ENCODE results near the gene SLC9A9. TPM values are rescaled to one million over a fixed set of nuclear protein-coding genes. Genes with fewer than 3 reads are reported as not detected.

SLC9A9 gene
- total and polyA plus RNA-seq, 2 of the 8 experiments (the other 6 are each of a cell fraction or from before 2014, with no cell fraction given) = 0.48 to 1.1 TPM

- TF ChIP-seq BACH1 (IDR thresholded peaks at IDR 0.05; ENCODE audit: low read length) (no peak), CHD1 (IDR thresholded peaks at IDR 0.05; ENCODE audit: low read depth, low read length) (no peak), ATF2 (IDR thresholded peaks at IDR 0.05; ENCODE audit: low read length) (no peak), E2F6 (IDR thresholded peaks at IDR 0.05) (no peak), RAD21 (IDR thresholded peaks at IDR 0.05 in 1 of 2, conservative IDR thresholded peaks at IDR 0.05 in 1 of 2; ENCODE audit: low read depth in 2 of 2, low read length in 2 of 2) (no peak), CBX5 (IDR thresholded peaks at IDR 0.05; ENCODE audit: low read depth, low read length) (no peak), CBX8 (IDR thresholded peaks at IDR 0.05; ENCODE audit: borderline replicate concordance, low read depth, low read length) (no peak)
Observed at GRCh38 chr3:143356839-143357238, 491.4 kb downstream of the SLC9A9 start (continued).
